LNCaP clone FGC (cell line): ENCODE results near the gene ZNF784.

Source experiments
- DNase-seq: peaks from one replicate; pipeline ENCODE4 v3.0.0-alpha.2; 2011; ENCODE audit warnings: low read depth
- H3K4me3 ChIP-seq: 2 replicates; pipeline ENCODE4 v1.5.1; 2011; ENCODE audit warnings: mild to moderate bottlenecking, low read depth, low read length, control low read depth
- CTCF ChIP-seq: IDR thresholded peaks from 2 replicates; pipeline ENCODE4 v1.5.1; 2012; ENCODE audit warnings: mild to moderate bottlenecking; ENCODE audit not compliant: control insufficient read depth, insufficient read depth; ENCODE audit errors: extremely low read depth

Gene ZNF784

GRCh38 chr19:55656988-55657747 lies 32.8 kb upstream of the ZNF784 start:
- no peak for TF ChIP-seq CTCF
- peak overlapping the region; percentile 90 for H3K4me3 ChIP-seq
- DNase-seq, result peak; percentile 53

GRCh38 chr19:55656552-55656951 lies 32.2 kb upstream of the ZNF784 start:
- DNase-seq, result no peak
- no peak for TF ChIP-seq CTCF
- peak overlapping the region; percentile 90 for H3K4me3 ChIP-seq

- TF ChIP-seq CTCF, result no peak
- peak overlapping the region; percentile 90 for H3K4me3 ChIP-seq
- DNase-seq, result no peak
Measured at GRCh38 chr19:55655648-55656040, 31.3 kb upstream of the ZNF784 start.

GRCh38 chr19:55654868-55655647 lies 30.7 kb upstream of the ZNF784 start, which contains the start of gene U2AF2:
Gene U2AF2, plus strand, starts transcription at chr19:55655035. Its CDS starts 70 bp downstream, at chr19:55655105.
- DNase-seq, result no peak
- H3K4me3 ChIP-seq, result peak within 1 kb of the TSS; percentile 90
- TF ChIP-seq CTCF, result no peak

GRCh38 chr19:55654323-55654867 lies 30.0 kb upstream of the ZNF784 start:
- peak; percentile 99 for DNase-seq
- no peak for TF ChIP-seq CTCF
- H3K4me3 ChIP-seq, result peak overlapping the region; percentile 90

GRCh38 chr19:55653651-55654322 lies 29.4 kb upstream of the ZNF784 start:
- DNase-seq, result peak; percentile 97
- TF ChIP-seq CTCF, result peak; percentile 100

More at GRCh38 chr19:55653651-55654322, 29.4 kb upstream of the ZNF784 start:
- H3K4me3 ChIP-seq, result peak overlapping the region; percentile 90
